ENCODE data around the gene PSENEN.

DNA sequence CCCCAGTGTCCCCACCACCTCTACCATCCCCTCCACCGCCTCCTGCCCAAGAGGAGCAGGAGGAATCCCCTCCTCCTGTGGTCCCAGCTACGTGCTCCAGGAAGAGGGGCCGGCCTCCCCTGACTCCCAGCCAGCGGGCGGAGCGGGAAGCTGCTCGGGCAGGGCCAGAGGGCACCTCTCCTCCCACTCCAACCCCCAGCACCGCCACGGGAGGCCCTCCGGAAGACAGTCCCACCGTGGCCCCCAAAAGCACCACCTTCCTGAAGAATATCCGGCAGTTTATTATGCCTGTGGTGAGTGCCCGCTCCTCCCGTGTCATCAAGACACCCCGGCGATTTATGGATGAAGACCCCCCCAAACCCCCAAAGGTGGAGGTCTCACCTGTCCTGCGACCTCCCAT, 24.8 kb upstream of the PSENEN start:
- TF ChIP-seq CTCF (IDR thresholded peaks at IDR 0.05) (no peak), POLR2A (IDR thresholded peaks at IDR 0.05) (no peak)

Data from right lobe of liver (tissue), 4 donors.